Activated CD8-positive, alpha-beta T cell treated with anti-CD3 and anti-CD28 coated beads for 36 hours (primary cell): Measurements from ENCODE around the gene HSF4. TPM values are rescaled to one million over a fixed set of nuclear protein-coding genes. Genes with fewer than 3 reads are reported as not detected.

Experiments used
- ATAC-seq: fragments of 200-7000 bp; cut with Tn5 transposase; one replicate; pipeline ENCODE4 v1.10.0; 2021; ENCODE audit warnings: mild to moderate bottlenecking, moderate library complexity
- CTCF ChIA-PET: fragments of 350-600 bp; sonication (Branson Sonifier 250); formaldehyde crosslinking; loops from one replicate; lab custom pipeline; 2021; ENCODE audit warnings: antibody characterized with exemption; lab: Charles Lee
- POLR2A ChIA-PET: fragments of 350-600 bp; sonication (Branson Sonifier 250); formaldehyde crosslinking; loops from one replicate; lab custom pipeline; 2021; ENCODE audit warnings: antibody characterized with exemption; lab: Charles Lee
- DNase-seq: peaks from one replicate; pipeline ENCODE4 v3.0.0-alpha.2; 2020
- H3K27ac Mint-ChIP-seq: one replicate; pipeline ENCODE4 v1.8.0; 2021; ENCODE audit warnings: mild to moderate bottlenecking, mixed read lengths
- H3K27me3 Mint-ChIP-seq: one replicate; pipeline ENCODE4 v1.8.0; 2021; ENCODE audit warnings: mixed read lengths
- H3K36me3 Mint-ChIP-seq: one replicate; pipeline ENCODE4 v1.8.0; 2021; ENCODE audit warnings: low read depth, mixed read lengths
- H3K4me1 Mint-ChIP-seq: one replicate; pipeline ENCODE4 v1.8.0; 2021; ENCODE audit warnings: low read depth, mixed read lengths
- H3K4me3 Mint-ChIP-seq: one replicate; pipeline ENCODE4 v1.8.0; 2021; ENCODE audit warnings: mild to moderate bottlenecking, moderate library complexity, mixed read lengths
- H3K9me3 Mint-ChIP-seq: one replicate; pipeline ENCODE4 v1.8.0; 2021; ENCODE audit warnings: mixed read lengths
- CTCF ChIP-seq: fragments of 200-600 bp; IDR thresholded peaks from one replicate; pipeline ENCODE4 v1.8.0; 2022; ENCODE audit warnings: antibody characterized with exemption, mild to moderate bottlenecking
- intact Hi-C: fragments of 100-400 bp; cut with micrococcal nuclease; formaldehyde crosslinking; loops from one replicate; pipeline ENCODE4 v1.10.0; 2022
- total RNA-seq, 2 experiments: library from RNA; stranded (reverse); gene quantifications; one replicate each; pipeline ENCODE4 v1.2.3, GENCODE V29; 2021

HSF4 gene
- total RNA-seq, 2 experiments from 2014 or later, result 56.0 to 73.3 TPM

GRCh38 chr16:67173808-67174705, 9.5 kb downstream of the HSF4 start:
- DNase-seq, result peak; percentile 85
- peaks cover 67% of the 10 kb centered on the region for H3K27me3 Mint-ChIP-seq
- ATAC-seq, result peak; percentile 50
- peak; percentile 19 for TF ChIP-seq CTCF
- no peaks in the 10 kb centered on the region for H3K9me3 Mint-ChIP-seq
- H3K4me3 Mint-ChIP-seq, result peak overlapping the region; percentile 85
- peaks cover 55% of the 10 kb centered on the region for H3K4me1 Mint-ChIP-seq
- intact Hi-C loops, result no loop called here
- H3K36me3 Mint-ChIP-seq, result peaks cover 10% of the 10 kb centered on the region
- CTCF ChIA-PET, result interaction anchor here (1.3 to 16.0 kb wide), 4 partner anchors 11 to 156 kb away, joined by 6 to 209 read pairs (median 23); partner anchors contain the start of genes B3GNT9, FBXL8, HSF4 and TRADD
- POLR2A ChIA-PET, result interaction anchor here (0.6 to 9.2 kb wide), 4 partner anchors 9 to 64 kb away, joined by 3 to 67 read pairs (median 8); partner anchors contain the start of genes FBXL8, MATCAP1 and TRADD
- H3K27ac Mint-ChIP-seq, result peak overlapping the region; percentile 34

- ATAC-seq, result no peak
- Mint-ChIP-seq H3K4me1 (peaks cover 57% of the 10 kb centered on the region), H3K9me3 (no peaks in the 10 kb centered on the region), H3K27me3 (peaks cover 70% of the 10 kb centered on the region), H3K4me3 (peak overlapping the region; percentile 85), H3K36me3 (peaks cover 12% of the 10 kb centered on the region), H3K27ac (no peak overlapping the region)
- no peak for DNase-seq
- ChIA-PET POLR2A (interaction anchor here (0.6 to 9.2 kb wide), 9 partner anchors 9 to 164 kb away, joined by 3 to 67 read pairs (median 4); partner anchors contain the start of genes FBXL8, HSF4, MATCAP1 and TRADD), CTCF (interaction anchor here (2.6 to 16.0 kb wide), 3 partner anchors 10 to 157 kb away, joined by 14 to 209 read pairs (median 32); partner anchors contain the start of genes B3GNT9, FBXL8, HSF4 and TRADD)
- intact Hi-C loops, result no loop called here
- no peak for TF ChIP-seq CTCF
Observed at GRCh38 chr16:67174706-67175231, 10.2 kb downstream of the HSF4 start.

- TF ChIP-seq CTCF, result no peak
- ATAC-seq (no peak), DNase-seq (no peak)
- Mint-ChIP-seq H3K9me3 (no peaks in the 10 kb centered on the region), H3K4me1 (peaks cover 41% of the 10 kb centered on the region), H3K4me3 (no peak overlapping the region), H3K27ac (no peak overlapping the region), H3K36me3 (peaks cover 10% of the 10 kb centered on the region), H3K27me3 (peaks cover 55% of the 10 kb centered on the region)
- ChIA-PET POLR2A (interaction anchor here (0.6 to 9.2 kb wide), 8 partner anchors 11 to 245 kb away, joined by 3 to 67 read pairs (median 5); partner anchors contain the start of genes E2F4, FBXL8, HSF4 and TMEM208), CTCF (interaction anchor here (0.9 to 16.0 kb wide), 9 partner anchors 8 to 223 kb away, joined by 3 to 209 read pairs (median 4); partner anchors contain the start of genes B3GNT9, FBXL8, HSF4 and TRADD)
- intact Hi-C loops, result no loop called here
Observed at GRCh38 chr16:67176662-67177061, 12.1 kb downstream of the HSF4 start.

- no peak overlapping the region for H3K27ac Mint-ChIP-seq
- DNase-seq (peak; percentile 81), ATAC-seq (peak; percentile 63)
- H3K36me3 Mint-ChIP-seq, result peaks cover 10% of the 10 kb centered on the region
- ChIA-PET POLR2A (interaction anchor here (0.7 to 9.2 kb wide), 4 partner anchors 12 to 22 kb away, joined by 4 to 67 read pairs (median 14); partner anchors contain the start of genes E2F4, FBXL8, HSF4 and TRADD), CTCF (interaction anchor here (0.9 to 16.0 kb wide), 6 partner anchors 10 to 224 kb away, joined by 3 to 209 read pairs (median 4); partner anchors contain the start of genes B3GNT9, FBXL8, HSF4 and TRADD)
- H3K27me3 Mint-ChIP-seq, result peaks cover 47% of the 10 kb centered on the region
- peak overlapping the region; percentile 57 for H3K4me3 Mint-ChIP-seq
- H3K9me3 Mint-ChIP-seq, result no peaks in the 10 kb centered on the region
- TF ChIP-seq CTCF, result peak; percentile 17
- peaks cover 37% of the 10 kb centered on the region for H3K4me1 Mint-ChIP-seq
- intact Hi-C loops, result no loop called here
Observed at GRCh38 chr16:67177743-67178699, 13.5 kb downstream of the HSF4 start.
